HG02973 (cell line): ENCODE measurements around the gene CMC4.
A peak's percentile ranks its signal among the peaks of the same experiment; 100 is the strongest.

Experiments
- ATAC-seq: cut with Tn5 transposase; IDR thresholded peaks from one replicate; pipeline ENCODE4 v1.9.1; 2021; ENCODE audit warnings: moderate library complexity; ENCODE audit not compliant: unreplicated experiment

Gene CMC4

GRCh38 chrX:155070975-155071693 lies at the start of gene CMC4, which contains the start of the genes BRCC3 and MTCP1:
TSS of gene CMC4 (minus strand) at chrX:155071136. CDS start at chrX:155064023, 7,113 bp downstream.
TSS of gene BRCC3 (plus strand) at chrX:155071508. CDS start at chrX:155071528, 20 bp downstream.
TSS of gene MTCP1 (minus strand) at chrX:155071136. CDS start at chrX:155066010, 5,126 bp downstream.
- peak; percentile 86 for ATAC-seq

DNA sequence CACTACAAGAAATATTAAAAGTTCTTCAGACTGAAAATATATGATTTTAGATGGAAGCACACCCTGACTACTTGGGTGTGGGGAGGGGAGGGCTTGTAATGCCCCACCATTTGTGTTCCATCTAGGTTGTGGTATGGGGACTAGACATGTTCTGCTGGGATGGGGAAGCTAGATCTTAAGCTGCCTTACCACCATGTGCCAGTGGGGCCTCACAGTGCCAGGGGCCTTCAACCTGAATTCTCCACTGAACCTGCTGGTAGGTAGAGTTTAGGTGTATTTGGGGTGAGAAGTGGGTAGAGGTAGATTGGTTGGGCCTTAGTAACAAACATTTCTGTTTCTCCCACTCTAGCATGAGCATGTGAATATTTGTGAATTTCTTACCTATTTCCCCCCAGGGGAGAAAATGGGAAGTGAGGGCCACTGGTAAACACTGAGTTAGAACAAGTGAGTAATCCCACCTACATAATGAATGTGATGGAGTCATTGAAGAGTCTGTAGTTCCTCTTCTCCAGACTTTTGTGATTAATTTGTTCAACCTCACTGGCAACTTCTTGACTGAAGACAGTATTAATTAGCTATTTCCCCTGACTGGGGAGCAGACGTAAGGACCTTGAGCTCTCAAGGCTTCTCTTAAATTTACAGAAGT lies 44.4 kb upstream of the CMC4 start:
- ATAC-seq: no peak

- no peak for ATAC-seq
Observed at GRCh38 chrX:155113097-155113496, 42.2 kb upstream of the CMC4 start.

DNA sequence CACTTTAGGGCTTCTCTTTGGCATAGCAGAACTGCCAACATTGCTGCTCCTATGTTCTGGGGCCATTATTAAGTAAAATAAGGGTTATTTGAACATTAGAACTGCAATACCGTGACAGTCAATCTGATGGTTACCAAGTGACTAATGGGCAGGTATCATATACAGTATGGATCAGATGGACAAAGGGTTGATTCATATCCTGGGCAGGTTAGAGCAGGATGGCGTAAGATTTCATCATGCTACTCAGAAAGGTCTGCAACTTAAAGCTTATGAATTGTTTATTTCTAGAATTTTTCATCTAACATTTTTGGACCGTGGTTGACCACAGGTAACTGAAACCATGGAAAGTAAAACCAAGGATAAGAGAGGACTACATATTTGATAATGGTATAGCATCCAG lies 41.2 kb upstream of the CMC4 start:
- ATAC-seq: no peak

DNA sequence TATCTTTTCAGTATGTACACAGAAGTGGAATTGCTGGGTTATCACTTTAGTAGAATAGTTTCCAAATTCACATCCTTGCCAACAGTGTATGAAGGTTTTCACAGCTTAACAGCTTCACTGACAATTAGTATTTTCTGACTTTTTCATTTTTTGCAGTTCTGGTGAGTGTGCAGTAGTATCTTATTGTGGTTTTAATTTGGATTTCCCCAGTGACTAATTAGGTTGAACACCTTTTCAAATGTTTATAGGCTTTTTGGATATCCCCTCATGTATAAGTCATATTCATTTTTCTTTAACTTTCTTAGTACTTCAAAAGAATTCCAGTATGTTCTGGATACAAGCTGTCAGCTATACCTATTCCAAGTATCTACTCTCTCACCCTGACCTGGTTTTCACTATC lies 37.5 kb upstream of the CMC4 start:
- no peak for ATAC-seq

- ATAC-seq: no peak
Observed at GRCh38 chrX:155105919-155106318, 35.0 kb upstream of the CMC4 start.

DNA sequence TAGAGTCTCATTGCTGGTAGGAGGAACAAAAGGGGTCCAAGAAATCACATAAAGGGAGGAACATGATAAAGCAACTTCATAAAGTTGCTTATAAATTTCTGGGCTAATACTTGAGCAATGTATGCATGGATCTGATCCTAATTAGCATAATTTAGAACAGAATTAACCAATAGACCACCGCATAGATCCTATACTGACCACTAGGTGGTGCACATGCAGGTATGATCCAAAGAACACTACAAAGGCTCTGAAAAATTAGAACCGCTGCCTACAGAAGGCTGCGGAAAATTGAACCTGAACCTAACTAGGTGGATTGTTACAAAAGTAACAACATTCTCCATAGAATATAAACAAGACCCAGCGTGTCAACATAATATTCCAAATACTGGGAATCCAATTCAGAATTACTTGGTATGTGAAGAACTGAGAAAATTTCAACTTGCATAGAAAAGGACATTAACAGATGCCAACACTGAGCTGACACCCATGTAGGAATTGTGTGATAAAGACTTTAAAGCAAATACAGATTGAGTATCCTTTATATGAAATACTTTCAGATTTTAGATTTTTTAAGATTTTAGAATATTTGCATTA lies 23.6 kb upstream of the CMC4 start:
- ATAC-seq: no peak

DNA sequence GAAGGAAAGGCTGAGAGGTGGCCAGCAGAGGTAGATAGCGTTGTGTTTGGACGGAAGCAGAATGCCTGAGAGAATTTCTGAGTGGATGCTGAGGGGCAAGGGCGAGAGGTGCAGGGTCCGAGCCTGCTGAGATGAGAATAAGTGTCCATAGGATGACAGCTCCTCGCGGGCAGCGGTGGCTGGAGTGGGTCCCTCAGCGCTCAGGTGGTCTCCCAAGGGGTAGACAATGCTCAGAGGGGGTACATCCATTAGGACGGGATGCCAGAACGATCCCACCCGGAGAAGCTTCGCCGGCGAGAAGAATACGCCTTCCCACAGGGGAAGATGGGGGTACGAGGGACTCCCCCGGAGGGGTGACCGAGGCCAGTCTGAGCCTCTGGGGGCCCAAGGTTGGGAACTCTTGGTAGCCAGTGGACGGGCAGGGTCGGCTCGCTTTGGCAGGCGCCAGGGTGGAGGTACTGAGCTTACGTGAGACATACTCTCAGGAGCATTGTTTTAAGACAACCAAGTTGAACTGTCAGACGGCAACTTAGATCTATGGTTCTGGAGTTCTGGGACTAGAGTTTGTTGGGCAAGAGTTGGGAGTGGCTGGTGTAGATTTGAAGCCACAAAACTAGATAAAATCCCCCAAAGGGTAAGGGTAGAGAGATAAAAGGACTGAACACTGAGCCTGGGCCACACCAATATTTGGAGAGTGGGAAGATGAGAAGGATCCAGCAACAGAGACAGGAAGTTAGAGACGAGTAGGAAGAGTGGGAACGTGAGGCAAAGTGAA lies 16.2 kb upstream of the CMC4 start:
- no peak for ATAC-seq

- ATAC-seq: no peak
Observed at GRCh38 chrX:155086202-155086840, 15.4 kb upstream of the CMC4 start.

GRCh38 chrX:155071694-155072280 lies 851 bp upstream of the CMC4 start:
- peak; percentile 2 for ATAC-seq

- peak; percentile 22 for ATAC-seq
Observed at GRCh38 chrX:155070663-155070974, 317 bp downstream of the CMC4 start.

- ATAC-seq: no peak
Observed at GRCh38 chrX:155070038-155070437, 898 bp downstream of the CMC4 start.

DNA sequence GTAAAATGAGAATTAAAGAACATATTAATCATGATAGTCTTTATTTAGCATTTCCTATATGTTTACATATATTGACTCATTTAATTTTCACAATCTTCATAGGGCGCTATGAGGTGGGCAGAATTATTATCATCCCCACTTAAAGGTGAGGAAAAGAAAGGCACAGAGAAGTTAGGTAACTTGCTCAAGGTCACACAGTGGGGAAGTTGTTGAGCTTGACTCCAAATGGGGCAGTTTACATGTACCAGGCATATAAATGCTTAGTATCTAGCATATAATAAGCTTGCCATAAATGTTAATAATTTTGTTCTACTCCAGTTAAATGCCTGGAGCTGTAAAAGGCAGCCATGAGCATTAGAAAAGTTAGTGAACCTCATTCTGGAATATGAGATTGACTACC lies 1.5 kb downstream of the CMC4 start:
- ATAC-seq: no peak

DNA sequence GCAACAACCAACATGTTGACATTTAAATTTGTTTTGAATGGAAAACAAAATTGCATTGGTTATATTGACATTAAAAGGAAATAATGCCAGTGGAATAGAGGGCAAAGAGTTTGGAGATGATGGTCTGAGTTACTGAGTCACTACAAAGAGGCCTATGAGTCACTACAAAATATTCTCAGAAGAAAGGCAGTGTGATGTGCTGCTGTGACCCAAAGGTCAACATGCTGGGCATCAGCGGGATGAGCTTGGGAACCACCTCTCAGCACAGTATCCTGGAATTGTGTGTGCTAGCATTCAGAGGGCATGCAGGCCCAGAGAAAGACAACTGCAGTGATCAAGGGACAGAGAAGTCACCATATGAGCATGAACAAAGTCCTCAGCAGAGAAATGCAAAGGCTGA lies 2.8 kb downstream of the CMC4 start:
- no peak for ATAC-seq

DNA sequence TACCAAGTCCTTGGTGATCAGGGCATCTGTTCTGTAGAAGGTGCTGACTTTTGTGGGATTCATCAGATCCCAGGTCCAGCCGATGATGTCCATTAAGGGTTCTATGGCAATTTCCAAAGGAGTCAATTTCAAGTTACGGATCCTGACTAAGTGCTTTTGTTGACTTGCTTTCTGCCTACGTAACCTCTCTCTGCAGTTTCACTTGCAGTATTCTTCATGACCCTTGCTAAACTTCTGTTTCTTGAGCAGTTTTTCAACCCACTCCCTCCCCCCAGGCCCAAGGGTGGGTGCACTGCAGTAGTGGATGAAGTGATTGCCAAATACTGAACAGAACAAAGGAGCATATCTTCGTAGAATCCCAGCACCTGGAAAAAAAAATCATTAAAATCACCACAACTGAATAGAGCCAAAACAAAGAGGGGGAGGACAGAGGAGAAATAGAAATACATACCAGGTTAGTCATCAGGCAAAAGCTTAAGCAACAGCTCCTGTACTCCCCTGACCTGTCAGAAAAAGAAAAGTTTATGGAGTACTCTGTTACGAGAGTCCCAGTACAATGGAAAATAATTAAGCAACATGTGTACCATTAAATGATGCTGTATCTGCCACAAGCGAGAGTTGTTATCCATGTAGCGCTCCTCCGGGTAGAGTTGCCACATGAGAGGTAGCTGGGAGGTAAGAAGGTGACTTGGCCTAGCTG lies 5.8 kb downstream of the CMC4 start:
- no peak for ATAC-seq

GRCh38 chrX:155061760-155062159 lies 9.2 kb downstream of the CMC4 start:
- ATAC-seq: no peak

GRCh38 chrX:155056877-155057792 lies 13.8 kb downstream of the CMC4 start:
- ATAC-seq: peak; percentile 66

DNA sequence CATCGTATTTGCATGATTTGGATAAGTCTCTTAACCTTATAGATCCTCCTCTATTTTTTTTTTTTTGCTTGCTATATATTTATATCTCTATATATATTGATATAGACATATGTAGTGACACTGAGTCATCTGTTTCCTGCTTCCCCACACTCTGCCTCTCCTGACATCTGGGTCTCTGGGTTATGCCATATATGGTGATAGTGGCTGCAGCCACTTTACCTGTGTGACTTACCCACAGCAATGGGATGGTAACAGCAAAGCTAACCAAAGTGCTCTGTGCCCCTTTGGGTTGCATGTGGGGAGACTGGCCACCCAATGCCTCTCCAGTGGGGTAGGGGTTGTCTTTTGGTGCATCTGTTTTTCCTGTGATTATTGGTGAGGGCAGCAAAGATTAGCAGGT lies 14.5 kb downstream of the CMC4 start:
- no peak for ATAC-seq

GRCh38 chrX:155055494-155055893 lies 15.4 kb downstream of the CMC4 start:
- no peak for ATAC-seq
